Kidney epithelial cell (primary cell): Measurements from ENCODE around the gene PTHLH. TPM values are rescaled to one million over a fixed set of nuclear protein-coding genes. Genes with fewer than 3 reads are reported as not detected.

Source experiments
- DNase-seq: peaks from one replicate; pipeline ENCODE4 v3.0.0-alpha.2; 2010; ENCODE audit warnings: low read depth
- H3K27me3 ChIP-seq: 2 replicates; pipeline ENCODE4 v1.6.0; 2011; ENCODE audit warnings: low read length; ENCODE audit not compliant: control insufficient read depth, insufficient read depth
- H3K36me3 ChIP-seq: 2 replicates; pipeline ENCODE4 v1.5.1; 2011; ENCODE audit warnings: low read length; ENCODE audit not compliant: control insufficient read depth, insufficient read depth
- H3K4me3 ChIP-seq: 2 replicates; pipeline ENCODE4 v1.5.1; 2011; ENCODE audit warnings: low read depth, mild to moderate bottlenecking, control low read depth, low read length
- total RNA-seq: library from RNA; depleted of rRNA; stranded (reverse); fragments of >200 nt; gene quantifications from 2 replicates; pipeline ENCODE4 v1.2.3, GENCODE V29; 2015
- TF ChIP-seq, protein P1 (sequence below): IDR thresholded peaks from 2 replicates; pipeline ENCODE4 v1.5.1; 2011; ENCODE audit warnings: mild to moderate bottlenecking, moderate library complexity, low read length, control low read depth, inconsistent platforms; ENCODE audit not compliant: insufficient read depth, poor library complexity, severe bottlenecking

The PTHLH gene
- total RNA-seq, 1 donor from 2014 or later = 2.7 TPM

GRCh38 chr12:27973487-27973890 lies 956 bp upstream of the PTHLH start:
- TF ChIP-seq, protein P1, sequence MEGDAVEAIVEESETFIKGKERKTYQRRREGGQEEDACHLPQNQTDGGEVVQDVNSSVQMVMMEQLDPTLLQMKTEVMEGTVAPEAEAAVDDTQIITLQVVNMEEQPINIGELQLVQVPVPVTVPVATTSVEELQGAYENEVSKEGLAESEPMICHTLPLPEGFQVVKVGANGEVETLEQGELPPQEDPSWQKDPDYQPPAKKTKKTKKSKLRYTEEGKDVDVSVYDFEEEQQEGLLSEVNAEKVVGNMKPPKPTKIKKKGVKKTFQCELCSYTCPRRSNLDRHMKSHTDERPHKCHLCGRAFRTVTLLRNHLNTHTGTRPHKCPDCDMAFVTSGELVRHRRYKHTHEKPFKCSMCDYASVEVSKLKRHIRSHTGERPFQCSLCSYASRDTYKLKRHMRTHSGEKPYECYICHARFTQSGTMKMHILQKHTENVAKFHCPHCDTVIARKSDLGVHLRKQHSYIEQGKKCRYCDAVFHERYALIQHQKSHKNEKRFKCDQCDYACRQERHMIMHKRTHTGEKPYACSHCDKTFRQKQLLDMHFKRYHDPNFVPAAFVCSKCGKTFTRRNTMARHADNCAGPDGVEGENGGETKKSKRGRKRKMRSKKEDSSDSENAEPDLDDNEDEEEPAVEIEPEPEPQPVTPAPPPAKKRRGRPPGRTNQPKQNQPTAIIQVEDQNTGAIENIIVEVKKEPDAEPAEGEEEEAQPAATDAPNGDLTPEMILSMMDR = no peak
- no peak for DNase-seq
- peaks cover 30% of the 10 kb centered on the region for H3K27me3 ChIP-seq
- no peaks in the 10 kb centered on the region for H3K36me3 ChIP-seq
- H3K4me3 ChIP-seq = no peak overlapping the region

GRCh38 chr12:27971606-27972005 lies 927 bp downstream of the PTHLH start:
- TF ChIP-seq, protein P1 = no peak
- peaks cover 30% of the 10 kb centered on the region for H3K27me3 ChIP-seq
- no peaks in the 10 kb centered on the region for H3K36me3 ChIP-seq
- no peak for DNase-seq
- H3K4me3 ChIP-seq = no peak overlapping the region

- peak overlapping the region; percentile 10 for H3K4me3 ChIP-seq
- peaks cover 28% of the 10 kb centered on the region for H3K27me3 ChIP-seq
- no peak for DNase-seq
- H3K36me3 ChIP-seq = no peaks in the 10 kb centered on the region
- TF ChIP-seq, protein P1 = no peak
Observed at GRCh38 chr12:27971121-27971489, 1.4 kb downstream of the PTHLH start.

- peak overlapping the region; percentile 65 for H3K4me3 ChIP-seq
- no peak for DNase-seq
- no peaks in the 10 kb centered on the region for H3K36me3 ChIP-seq
- H3K27me3 ChIP-seq = peaks cover 23% of the 10 kb centered on the region
- TF ChIP-seq, protein P1 = no peak
Observed at GRCh38 chr12:27970401-27971120, 2.0 kb downstream of the PTHLH start.

DNA sequence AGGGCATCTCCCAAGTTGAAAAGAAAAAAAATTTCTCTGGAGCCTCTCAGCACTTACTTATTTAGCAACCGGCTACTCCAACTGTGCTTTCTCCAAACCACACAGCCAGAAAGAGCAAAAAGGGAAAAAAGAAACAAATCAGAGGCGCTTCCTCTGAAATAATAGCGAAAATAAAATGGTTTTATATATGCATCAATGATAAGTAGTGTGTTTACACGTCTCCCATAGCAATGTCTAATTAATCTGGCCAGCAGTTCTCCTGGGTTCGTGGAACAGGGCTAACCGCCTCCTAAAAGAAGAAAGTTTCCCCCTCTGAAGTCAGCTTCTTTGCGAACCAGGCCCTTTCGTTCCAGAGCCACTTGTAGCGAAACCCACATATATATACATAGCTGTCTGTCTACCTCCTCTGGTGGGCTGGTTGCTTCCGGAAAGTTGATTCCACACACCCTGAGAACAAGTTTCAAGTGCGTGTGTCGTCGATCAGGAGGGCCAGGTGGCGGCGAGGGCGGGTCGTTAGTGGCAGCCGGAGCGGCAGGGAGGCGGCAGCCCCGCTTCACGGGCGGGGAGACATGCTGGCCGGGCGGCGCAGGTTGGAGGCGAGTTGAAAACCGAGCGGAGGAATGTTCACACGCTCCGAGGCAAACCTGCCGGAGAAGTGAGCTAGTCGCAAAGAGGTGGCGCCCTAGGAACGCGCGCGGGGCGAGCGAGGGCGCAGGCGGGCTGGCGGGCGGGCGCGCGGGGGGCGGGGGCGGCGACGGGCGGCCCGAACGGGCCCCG lies 2.7 kb downstream of the PTHLH start:
- Histone ChIP-seq H3K4me3 (peak overlapping the region; percentile 65), H3K36me3 (no peaks in the 10 kb centered on the region), H3K27me3 (peaks cover 17% of the 10 kb centered on the region)
- TF ChIP-seq, protein P1 = no peak
- DNase-seq = no peak
